ENCODE measurements around the gene PODXL2. TPM values are rescaled to one million over a fixed set of nuclear protein-coding genes. Genes with fewer than 3 reads are reported as not detected.

PODXL2 gene
- total RNA-seq, 4 donors from 2014 or later = 3.2 to 9.4 (median 8.0) TPM

DNA sequence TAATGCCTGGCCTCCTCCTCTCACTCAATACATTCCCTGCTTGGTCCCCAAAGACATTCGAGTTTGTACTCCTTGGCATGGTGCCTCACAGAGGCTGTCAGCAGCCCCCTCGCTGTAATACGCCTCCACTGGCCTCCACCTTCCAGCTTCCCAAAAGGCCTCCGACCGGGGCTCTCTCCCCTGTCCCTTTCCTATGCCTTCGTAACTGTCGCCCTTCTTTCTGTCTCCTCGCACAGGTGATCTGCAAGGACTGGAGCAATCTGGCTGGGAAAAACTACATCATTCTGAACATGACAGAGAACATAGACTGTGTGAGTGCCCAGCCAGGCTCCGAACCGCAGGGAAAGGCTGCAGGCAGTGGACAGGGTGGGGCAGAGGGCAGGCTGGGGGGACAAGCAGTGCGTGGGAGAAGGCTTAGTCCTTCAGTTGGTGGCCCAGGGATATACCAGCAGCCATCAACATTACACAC, 33.0 kb downstream of the PODXL2 start:
- no peaks in the 10 kb centered on the region for H3K36me3 ChIP-seq

DNA sequence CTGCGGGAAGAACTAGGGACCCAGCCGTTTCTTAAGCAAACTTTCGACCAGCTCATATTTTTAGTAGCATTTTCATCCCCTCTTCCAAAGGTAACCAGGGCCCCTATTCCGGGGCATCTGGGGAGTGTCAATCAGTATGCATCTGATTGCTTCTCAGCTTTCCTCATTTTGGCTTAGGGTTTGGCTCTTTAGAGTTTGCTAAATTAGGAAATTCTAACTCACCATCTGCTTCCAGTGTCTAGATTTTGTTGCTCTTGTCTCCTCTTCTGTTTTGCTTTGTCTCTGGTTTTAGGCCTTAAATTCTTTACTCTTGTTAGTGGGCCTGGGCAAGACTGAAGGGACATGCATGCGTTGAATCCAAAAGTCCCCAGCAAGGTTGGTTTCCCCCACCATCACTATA, 34.2 kb downstream of the PODXL2 start:
- TF ChIP-seq, protein P1, sequence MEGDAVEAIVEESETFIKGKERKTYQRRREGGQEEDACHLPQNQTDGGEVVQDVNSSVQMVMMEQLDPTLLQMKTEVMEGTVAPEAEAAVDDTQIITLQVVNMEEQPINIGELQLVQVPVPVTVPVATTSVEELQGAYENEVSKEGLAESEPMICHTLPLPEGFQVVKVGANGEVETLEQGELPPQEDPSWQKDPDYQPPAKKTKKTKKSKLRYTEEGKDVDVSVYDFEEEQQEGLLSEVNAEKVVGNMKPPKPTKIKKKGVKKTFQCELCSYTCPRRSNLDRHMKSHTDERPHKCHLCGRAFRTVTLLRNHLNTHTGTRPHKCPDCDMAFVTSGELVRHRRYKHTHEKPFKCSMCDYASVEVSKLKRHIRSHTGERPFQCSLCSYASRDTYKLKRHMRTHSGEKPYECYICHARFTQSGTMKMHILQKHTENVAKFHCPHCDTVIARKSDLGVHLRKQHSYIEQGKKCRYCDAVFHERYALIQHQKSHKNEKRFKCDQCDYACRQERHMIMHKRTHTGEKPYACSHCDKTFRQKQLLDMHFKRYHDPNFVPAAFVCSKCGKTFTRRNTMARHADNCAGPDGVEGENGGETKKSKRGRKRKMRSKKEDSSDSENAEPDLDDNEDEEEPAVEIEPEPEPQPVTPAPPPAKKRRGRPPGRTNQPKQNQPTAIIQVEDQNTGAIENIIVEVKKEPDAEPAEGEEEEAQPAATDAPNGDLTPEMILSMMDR (IDR thresholded peaks at IDR 0.05) = no peak
- TF ChIP-seq POLR2A (IDR thresholded peaks at IDR 0.05) = no peak
- WGBS, 2 donors = 87 to 89% methylated on average over 5 of the region's 5 CpGs
- DNase-seq = no peak
- no peaks in the 10 kb centered on the region for H3K4me1 ChIP-seq
- no peak overlapping the region for H3K4me3 ChIP-seq (replicated peaks in 1 of 3)
- H3K36me3 ChIP-seq = no peaks in the 10 kb centered on the region
- no peaks in the 10 kb centered on the region for H3K9me3 ChIP-seq
- no peak overlapping the region for H3K27ac ChIP-seq
- intact Hi-C loops (cut with DNase I) = no loop called here
- no peaks in the 10 kb centered on the region for H3K27me3 ChIP-seq

More for the DNA sequence above, 33.0 kb downstream of the PODXL2 start:
- no peak overlapping the region for H3K27ac ChIP-seq
- no peaks in the 10 kb centered on the region for H3K27me3 ChIP-seq
- H3K9me3 ChIP-seq = no peaks in the 10 kb centered on the region
- intact Hi-C loops (cut with DNase I) = no loop called here
- WGBS, 2 donors = 77 to 82% methylated on average over 11 of the region's 11 CpGs
- no peak overlapping the region for H3K4me3 ChIP-seq (replicated peaks in 1 of 3)
- DNase-seq = no peak
- TF ChIP-seq, protein P1 (IDR thresholded peaks at IDR 0.05) = no peak
- TF ChIP-seq POLR2A (IDR thresholded peaks at IDR 0.05) = no peak
- H3K4me1 ChIP-seq = no peaks in the 10 kb centered on the region

DNA sequence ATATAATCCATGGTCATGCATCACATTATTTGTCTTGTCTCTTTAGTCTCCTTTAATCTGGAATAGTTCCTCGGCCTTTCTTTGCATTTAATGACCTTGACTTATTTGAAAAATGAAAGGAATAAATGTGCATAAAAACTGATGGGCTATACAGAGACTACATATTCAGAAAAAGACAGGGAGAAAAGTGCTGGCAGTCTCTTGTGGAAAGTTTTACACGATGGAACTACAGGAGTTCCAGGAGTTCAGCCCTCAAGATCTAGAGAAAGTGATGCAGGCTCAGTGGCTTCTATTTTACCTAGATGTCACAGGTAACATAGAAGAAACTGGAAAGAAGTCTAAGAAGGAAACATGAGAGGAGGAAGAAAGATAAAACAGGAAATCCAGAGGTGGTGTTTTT, 36.2 kb downstream of the PODXL2 start:
- H3K27me3 ChIP-seq = no peaks in the 10 kb centered on the region
- TF ChIP-seq, protein P1 (IDR thresholded peaks at IDR 0.05) = no peak
- no peak for TF ChIP-seq POLR2A (IDR thresholded peaks at IDR 0.05)
- H3K27ac ChIP-seq = no peak overlapping the region
- H3K4me3 ChIP-seq (replicated peaks in 1 of 3) = no peak overlapping the region
- H3K4me1 ChIP-seq = no peaks in the 10 kb centered on the region
- WGBS, 2 donors = 74 to 82% methylated on average over 2 of the region's 2 CpGs
- DNase-seq = no peak
- intact Hi-C loops (cut with DNase I) = no loop called here
- H3K9me3 ChIP-seq = no peaks in the 10 kb centered on the region
- H3K36me3 ChIP-seq = no peaks in the 10 kb centered on the region

DNA sequence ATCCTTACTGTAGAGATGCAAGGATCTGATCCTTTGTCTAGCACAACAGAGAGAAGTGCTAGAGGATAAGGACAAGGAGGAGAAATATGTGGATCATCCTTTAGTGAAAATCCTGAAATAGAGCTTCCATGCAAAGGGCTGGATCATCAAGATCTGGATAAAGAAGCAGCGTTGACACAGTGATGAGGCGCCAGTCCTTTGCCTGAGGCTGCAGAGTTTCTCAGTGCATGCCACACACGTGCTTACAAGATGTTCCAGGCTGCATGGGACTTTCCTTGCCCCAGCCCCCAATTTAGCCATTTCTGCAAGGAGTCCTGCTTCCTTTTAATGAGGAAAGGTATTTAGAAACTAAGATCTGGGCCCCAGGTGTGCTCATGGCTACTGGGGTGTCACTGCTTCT, 36.6 kb downstream of the PODXL2 start:
- no peaks in the 10 kb centered on the region for H3K36me3 ChIP-seq
- H3K27ac ChIP-seq = no peak overlapping the region
- H3K4me1 ChIP-seq = no peaks in the 10 kb centered on the region
- no peaks in the 10 kb centered on the region for H3K9me3 ChIP-seq
- intact Hi-C loops (cut with DNase I) = no loop called here
- H3K27me3 ChIP-seq = no peaks in the 10 kb centered on the region
- DNase-seq = no peak
- no peak overlapping the region for H3K4me3 ChIP-seq (replicated peaks in 1 of 3)
- 92 to 100% methylated on average over 3 of the region's 3 CpGs for WGBS, 2 donors
- TF ChIP-seq, protein P1 (IDR thresholded peaks at IDR 0.05) = no peak
- no peak for TF ChIP-seq POLR2A (IDR thresholded peaks at IDR 0.05)

DNA sequence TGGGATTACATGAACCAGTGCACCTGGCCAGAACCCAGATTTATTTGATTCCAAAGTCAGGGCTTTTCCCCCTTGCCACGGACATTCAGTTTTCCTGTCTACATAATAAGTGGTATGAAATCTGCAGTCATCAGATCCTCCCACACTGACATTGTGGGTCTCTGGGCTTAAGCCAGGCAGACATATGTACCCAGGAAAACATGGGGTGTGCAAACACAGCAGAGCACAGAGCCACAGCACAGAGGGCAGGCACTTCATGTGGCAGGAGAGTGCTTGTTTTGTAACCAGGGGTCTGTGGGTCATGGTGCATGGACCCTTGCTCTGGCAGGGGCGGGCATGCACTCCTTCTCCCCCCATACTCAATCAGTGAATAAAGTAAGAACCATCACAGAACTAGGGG, 37.7 kb downstream of the PODXL2 start:
- Histone ChIP-seq H3K27ac (no peak overlapping the region), H3K4me1 (peaks cover 2 to 3% of the 10 kb centered on the region in 2 donors), H3K36me3 (no peaks in the 10 kb centered on the region), H3K4me3 (replicated peaks in 1 of 3) (no peak overlapping the region), H3K9me3 (no peaks in the 10 kb centered on the region), H3K27me3 (no peaks in the 10 kb centered on the region)
- no peak for DNase-seq
- intact Hi-C loops (cut with DNase I) = no loop called here
- TF ChIP-seq, protein P1 (IDR thresholded peaks at IDR 0.05) = no peak
- TF ChIP-seq POLR2A (IDR thresholded peaks at IDR 0.05) = no peak
- WGBS, 2 donors = 87 to 96% methylated on average over 2 of the region's 2 CpGs
